Measurements from ENCODE around the gene ZEB1. TPM values are rescaled to one million over a fixed set of nuclear protein-coding genes. Genes with fewer than 3 reads are reported as not detected.
"Not testable (repeated sequence)": the region's sequence is repeated elsewhere in the genome, so short reads cannot be mapped to it uniquely, and the experiment has no call there.

The ZEB1 gene
- total and polyA plus RNA-seq, 12 donors: 10.6 to 125 (median 96.4) TPM

GRCh38 chr10:31404640-31405039 is 85.6 kb downstream of the ZEB1 start:
- peak in 1 of 2 donors; percentile 34 for DNase-seq

GRCh38 chr10:31405829-31406228 is 86.8 kb downstream of the ZEB1 start:
- DNase-seq; H3K27ac ChIP-seq; ATAC-seq; H3K27me3 ChIP-seq; intact Hi-C loops (cut with DNase I); H3K4me3 ChIP-seq; H3K36me3 ChIP-seq: not testable (repeated sequence)
- Histone ChIP-seq H3K9me3 (peaks cover 0 to 18% (median 0%) of the 10 kb centered on the region in 11 donors), H3K4me1 (peaks cover 2 to 45% (median 36%) of the 10 kb centered on the region in 9 donors)
- 86 to 89% methylated on average over 3 of the region's 3 CpGs for WGBS, 2 donors

More at GRCh38 chr10:31404640-31405039, 85.6 kb downstream of the ZEB1 start:
- Histone ChIP-seq H3K27ac (peak overlapping the region in 8 of 10 donors; percentile 4 to 66 (median 46)), H3K36me3 (no peaks in the 10 kb centered on the region), H3K27me3 (no peaks in the 10 kb centered on the region), H3K9me3 (peaks cover 0 to 17% (median 0%) of the 10 kb centered on the region in 11 donors), H3K4me3 (no peak overlapping the region), H3K4me1 (peaks cover 2 to 56% (median 48%) of the 10 kb centered on the region in 9 donors)
- no peak for TF ChIP-seq CTCF (IDR thresholded peaks at IDR 0.05)
- intact Hi-C loops (cut with DNase I): no loop called here
- ATAC-seq: peak; percentile 76 to 96 (median 90)

GRCh38 chr10:31412397-31412796 is 93.4 kb downstream of the ZEB1 start:
- WGBS, 2 donors: 93 to 97% methylated on average over 2 of the region's 2 CpGs
- intact Hi-C loops (cut with DNase I); H3K27ac ChIP-seq; H3K27me3 ChIP-seq; H3K36me3 ChIP-seq; DNase-seq; H3K4me3 ChIP-seq; ATAC-seq: not testable (repeated sequence)
- Histone ChIP-seq H3K9me3 (peaks cover 0 to 17% (median 0%) of the 10 kb centered on the region in 11 donors), H3K4me1 (peaks cover 0 to 31% (median 12%) of the 10 kb centered on the region in 9 donors)

- Histone ChIP-seq H3K9me3 (peaks cover 0 to 17% (median 0%) of the 10 kb centered on the region in 11 donors), H3K36me3 (no peaks in the 10 kb centered on the region), H3K4me1 (peaks cover 0 to 33% (median 13%) of the 10 kb centered on the region in 9 donors), H3K27ac (no peak overlapping the region), H3K27me3 (no peaks in the 10 kb centered on the region), H3K4me3 (no peak overlapping the region)
- 31 to 43% methylated on average over 1 of the region's 1 CpG for WGBS, 2 donors
- DNase-seq: no peak
- no peak for ATAC-seq
- intact Hi-C loops (cut with DNase I): no loop called here
- no peak for TF ChIP-seq CTCF (IDR thresholded peaks at IDR 0.05)
Measured at GRCh38 chr10:31413325-31413724, 94.3 kb downstream of the ZEB1 start.

- TF ChIP-seq CTCF (IDR thresholded peaks at IDR 0.05): no peak
- no peak for DNase-seq
- Histone ChIP-seq H3K9me3 (no peaks in the 10 kb centered on the region), H3K36me3 (no peaks in the 10 kb centered on the region), H3K4me3 (no peak overlapping the region), H3K27ac (peak overlapping the region in 1 of 10 donors; percentile 3), H3K27me3 (no peaks in the 10 kb centered on the region), H3K4me1 (peaks cover 3 to 77% (median 50%) of the 10 kb centered on the region in 9 donors)
- 98 to 99% methylated on average over 2 of the region's 2 CpGs for WGBS, 2 donors
- no peak for ATAC-seq
- intact Hi-C loops (cut with DNase I): no loop called here
Measured at GRCh38 chr10:31418481-31418880, 99.5 kb downstream of the ZEB1 start.

All from heart right ventricle (tissue), 16 donors.